ENCODE data around the gene KCNH1. TPM values are rescaled to one million over a fixed set of nuclear protein-coding genes. Genes with fewer than 3 reads are reported as not detected.

Gene KCNH1
- total and polyA plus RNA-seq, 5 donors, result 0.02 TPM; not detected in 4

- DNase-seq, result no peak
- 74% methylated on average over 2 of the region's 2 CpGs for WGBS
- H3K27me3 ChIP-seq (ENCODE audit: control insufficient read depth, insufficient read depth), result no peaks in the 10 kb centered on the region
- H3K9me3 ChIP-seq (ENCODE audit: control insufficient read depth, low read length), result no peaks in the 10 kb centered on the region
- H3K4me1 ChIP-seq (ENCODE audit: control insufficient read depth, insufficient read depth, low read length), result no peaks in the 10 kb centered on the region
- H3K27ac ChIP-seq (ENCODE audit: low read length), result no peak overlapping the region
- intact Hi-C loops (cut with DNase I), result no loop called here
- H3K4me3 ChIP-seq (ENCODE audit: low read length), result no peak overlapping the region
- no peak for ATAC-seq
Measured at GRCh38 chr1:210773450-210773849, 360.5 kb downstream of the KCNH1 start.

GRCh38 chr1:210771131-210771530 is 362.8 kb downstream of the KCNH1 start:
- H3K27me3 ChIP-seq (ENCODE audit: control insufficient read depth, insufficient read depth), result no peaks in the 10 kb centered on the region
- DNase-seq (no peak), ATAC-seq (no peak)
- H3K27ac ChIP-seq (ENCODE audit: low read length), result no peak overlapping the region
- 77% methylated on average over 5 of the region's 5 CpGs for WGBS
- H3K4me1 ChIP-seq (ENCODE audit: control insufficient read depth, insufficient read depth, low read length), result no peaks in the 10 kb centered on the region
- intact Hi-C loops (cut with DNase I), result no loop called here
- no peaks in the 10 kb centered on the region for H3K9me3 ChIP-seq (ENCODE audit: control insufficient read depth, low read length)
- no peak overlapping the region for H3K4me3 ChIP-seq (ENCODE audit: low read length)

- 90% methylated on average over 9 of the region's 9 CpGs for WGBS
- H3K27ac ChIP-seq (ENCODE audit: low read length), result no peak overlapping the region
- H3K9me3 ChIP-seq (ENCODE audit: control insufficient read depth, low read length), result no peaks in the 10 kb centered on the region
- no peaks in the 10 kb centered on the region for H3K4me1 ChIP-seq (ENCODE audit: control insufficient read depth, insufficient read depth, low read length)
- intact Hi-C loops (cut with DNase I), result no loop called here
- ATAC-seq, result no peak
- H3K4me3 ChIP-seq (ENCODE audit: low read length), result no peak overlapping the region
- no peaks in the 10 kb centered on the region for H3K27me3 ChIP-seq (ENCODE audit: control insufficient read depth, insufficient read depth)
- no peak for DNase-seq
Measured at GRCh38 chr1:210770396-210770984, 363.5 kb downstream of the KCNH1 start.

GRCh38 chr1:210769473-210769872 is 364.5 kb downstream of the KCNH1 start:
- Histone ChIP-seq H3K4me3 (ENCODE audit: low read length) (no peak overlapping the region), H3K27me3 (ENCODE audit: control insufficient read depth, insufficient read depth) (no peaks in the 10 kb centered on the region), H3K27ac (ENCODE audit: low read length) (no peak overlapping the region), H3K4me1 (ENCODE audit: control insufficient read depth, insufficient read depth, low read length) (no peaks in the 10 kb centered on the region), H3K9me3 (ENCODE audit: control insufficient read depth, low read length) (no peaks in the 10 kb centered on the region)
- no peak for ATAC-seq
- intact Hi-C loops (cut with DNase I), result no loop called here
- no peak for DNase-seq
- 84% methylated on average over 4 of the region's 4 CpGs for WGBS

- no peak overlapping the region for H3K4me3 ChIP-seq (ENCODE audit: low read length)
- H3K9me3 ChIP-seq (ENCODE audit: control insufficient read depth, low read length), result peaks cover 3% of the 10 kb centered on the region
- no peak for DNase-seq
- H3K27ac ChIP-seq (ENCODE audit: low read length), result no peak overlapping the region
- intact Hi-C loops (cut with DNase I), result no loop called here
- 43% methylated on average over 2 of the region's 2 CpGs for WGBS
- H3K4me1 ChIP-seq (ENCODE audit: control insufficient read depth, insufficient read depth, low read length), result no peaks in the 10 kb centered on the region
- no peaks in the 10 kb centered on the region for H3K27me3 ChIP-seq (ENCODE audit: control insufficient read depth, insufficient read depth)
- no peak for ATAC-seq
Measured at GRCh38 chr1:210764536-210764935, 369.4 kb downstream of the KCNH1 start.

- DNase-seq (no peak), ATAC-seq (no peak)
- Histone ChIP-seq H3K4me1 (ENCODE audit: control insufficient read depth, insufficient read depth, low read length) (no peaks in the 10 kb centered on the region), H3K27me3 (ENCODE audit: control insufficient read depth, insufficient read depth) (no peaks in the 10 kb centered on the region), H3K4me3 (ENCODE audit: low read length) (no peak overlapping the region), H3K27ac (ENCODE audit: low read length) (no peak overlapping the region), H3K9me3 (ENCODE audit: control insufficient read depth, low read length) (peaks cover 3% of the 10 kb centered on the region)
- intact Hi-C loops (cut with DNase I), result no loop called here
- WGBS, result 71% methylated on average over 4 of the region's 4 CpGs
Measured at GRCh38 chr1:210758761-210759160, 375.2 kb downstream of the KCNH1 start.

GRCh38 chr1:210758261-210758660 is 375.7 kb downstream of the KCNH1 start:
- DNase-seq (no peak), ATAC-seq (no peak)
- H3K27ac ChIP-seq (ENCODE audit: low read length), result no peak overlapping the region
- WGBS, result 79% methylated on average over 1 of the region's 1 CpG
- no peaks in the 10 kb centered on the region for H3K27me3 ChIP-seq (ENCODE audit: control insufficient read depth, insufficient read depth)
- H3K4me3 ChIP-seq (ENCODE audit: low read length), result no peak overlapping the region
- H3K4me1 ChIP-seq (ENCODE audit: control insufficient read depth, insufficient read depth, low read length), result no peaks in the 10 kb centered on the region
- intact Hi-C loops (cut with DNase I), result no loop called here
- H3K9me3 ChIP-seq (ENCODE audit: control insufficient read depth, low read length), result peaks cover 3% of the 10 kb centered on the region

- Histone ChIP-seq H3K27me3 (ENCODE audit: control insufficient read depth, insufficient read depth) (no peaks in the 10 kb centered on the region), H3K9me3 (ENCODE audit: control insufficient read depth, low read length) (peaks cover 3% of the 10 kb centered on the region), H3K4me3 (ENCODE audit: low read length) (no peak overlapping the region), H3K4me1 (ENCODE audit: control insufficient read depth, insufficient read depth, low read length) (no peaks in the 10 kb centered on the region), H3K27ac (ENCODE audit: low read length) (no peak overlapping the region)
- ATAC-seq (no peak), DNase-seq (no peak)
- WGBS, result 65% methylated on average over 1 of the region's 1 CpG
- intact Hi-C loops (cut with DNase I), result no loop called here
Measured at GRCh38 chr1:210757677-210758076, 376.3 kb downstream of the KCNH1 start.

GRCh38 chr1:210755991-210756659 is 377.8 kb downstream of the KCNH1 start:
- Histone ChIP-seq H3K27me3 (ENCODE audit: control insufficient read depth, insufficient read depth) (no peaks in the 10 kb centered on the region), H3K4me3 (ENCODE audit: low read length) (no peak overlapping the region), H3K9me3 (ENCODE audit: control insufficient read depth, low read length) (peaks cover 3% of the 10 kb centered on the region), H3K27ac (ENCODE audit: low read length) (no peak overlapping the region), H3K4me1 (ENCODE audit: control insufficient read depth, insufficient read depth, low read length) (no peaks in the 10 kb centered on the region)
- intact Hi-C loops (cut with DNase I), result no loop called here
- ATAC-seq, result no peak
- 95% methylated on average over 4 of the region's 4 CpGs for whole genome bisulfite sequencing
- no peak for DNase-seq

GRCh38 chr1:210754878-210755665 is 378.9 kb downstream of the KCNH1 start:
- no peaks in the 10 kb centered on the region for H3K27me3 ChIP-seq (ENCODE audit: control insufficient read depth, insufficient read depth)
- peaks cover 3% of the 10 kb centered on the region for H3K9me3 ChIP-seq (ENCODE audit: control insufficient read depth, low read length)
- ATAC-seq (no peak), DNase-seq (no peak)
- 46% methylated on average over 8 of the region's 8 CpGs for WGBS
- H3K4me3 ChIP-seq (ENCODE audit: low read length), result no peak overlapping the region
- H3K4me1 ChIP-seq (ENCODE audit: control insufficient read depth, insufficient read depth, low read length), result no peaks in the 10 kb centered on the region
- intact Hi-C loops (cut with DNase I), result no loop called here
- H3K27ac ChIP-seq (ENCODE audit: low read length), result no peak overlapping the region

- no peak for ATAC-seq
- DNase-seq, result no peak
- no peaks in the 10 kb centered on the region for H3K4me1 ChIP-seq (ENCODE audit: control insufficient read depth, insufficient read depth, low read length)
- H3K4me3 ChIP-seq (ENCODE audit: low read length), result no peak overlapping the region
- no peak overlapping the region for H3K27ac ChIP-seq (ENCODE audit: low read length)
- intact Hi-C loops (cut with DNase I), result no loop called here
- no peaks in the 10 kb centered on the region for H3K27me3 ChIP-seq (ENCODE audit: control insufficient read depth, insufficient read depth)
- H3K9me3 ChIP-seq (ENCODE audit: control insufficient read depth, low read length), result no peaks in the 10 kb centered on the region
- WGBS, result 75% methylated on average over 2 of the region's 2 CpGs
Measured at GRCh38 chr1:210751911-210752310, 382.0 kb downstream of the KCNH1 start.

Data from right cardiac atrium (tissue), 5 donors.